ENCODE data around the gene GPSM3.

- no peak for TF ChIP-seq CTCF (conservative IDR thresholded peaks at IDR 0.05)
- no peak for TF ChIP-seq EZH2 (IDR thresholded peaks at IDR 0.05; ENCODE audit: low read depth)
Observed at GRCh38 chr6:32226434-32226833, 34.0 kb upstream of the GPSM3 start.

Data from PC-9 (cell line).